B cell (primary cell): Measurements from ENCODE around the gene RNF114. TPM values are rescaled to one million over a fixed set of nuclear protein-coding genes. Genes with fewer than 3 reads are reported as not detected.

Source experiments
- ATAC-seq: fragments of 200-7000 bp; cut with Tn5 transposase; one replicate; pipeline ENCODE4 v1.10.0; 2021; ENCODE audit warnings: low read depth, mild to moderate bottlenecking, moderate number of reproducible peaks, moderate library complexity
- CTCF ChIA-PET: fragments of 350-600 bp; sonication (Branson Sonifier 250); formaldehyde crosslinking; loops from one replicate; lab custom pipeline; 2021; ENCODE audit warnings: antibody characterized with exemption, inconsistent platforms; lab: Charles Lee
- POLR2A ChIA-PET: fragments of 350-600 bp; sonication (Branson Sonifier 250); formaldehyde crosslinking; loops from one replicate; lab custom pipeline; 2021; ENCODE audit warnings: antibody characterized with exemption; lab: Charles Lee
- DNase-seq: peaks from one replicate; pipeline ENCODE4 v3.0.0; 2013
- H2AFZ ChIP-seq: 2 replicates; pipeline ENCODE4 v1.6.1; 2012; ENCODE audit warnings: mild to moderate bottlenecking, low read depth, low read length; ENCODE audit not compliant: insufficient read depth, poor library complexity, severe bottlenecking
- H3K27ac ChIP-seq, 2 donors: 1 replicate in 1 of 2; 2 replicates in 1 of 2; pipeline ENCODE4 v1.5.1; 2012 to 2013; ENCODE audit warnings: low read length in 2 of 2, mild to moderate bottlenecking in 2 of 2, moderate library complexity in 1 of 2
- H3K27me3 ChIP-seq, 4 experiments: fragments of 200-600 bp in 1 of 4; sonication (generic) in 1 of 4; replicated peaks in 1 of 4; 1 replicate in 2 of 4; 2 replicates in 2 of 4; pipeline versions ENCODE4 v1.6.1 to v1.7.0; 2013 to 2016; ENCODE audit warnings: low read length in 3 of 4, mild to moderate bottlenecking in 2 of 4, mixed read lengths in 1 of 4, moderate library complexity in 1 of 4; ENCODE audit not compliant: insufficient read depth in 4 of 4, control insufficient read depth in 3 of 4; ENCODE audit errors: control extremely low read depth in 1 of 4
- H3K36me3 ChIP-seq, 2 experiments: replicated peaks in 1 of 2; 1 replicate in 1 of 2; 2 replicates in 1 of 2; pipeline versions ENCODE4 v1.6.1 to v1.7.1; 2013; ENCODE audit warnings: low read length in 1 of 2; ENCODE audit not compliant: insufficient read depth in 2 of 2, control insufficient read depth in 1 of 2; ENCODE audit errors: control extremely low read depth in 1 of 2, extremely low read depth in 1 of 2
- H3K4me1 ChIP-seq, 2 donors: fragments of 200-600 bp in 1 of 2; sonication (generic) in 1 of 2; 1 replicate in 1 of 2; 2 replicates in 1 of 2; pipeline versions ENCODE4 v1.5.1 to v1.6.1; 2013 to 2017; ENCODE audit warnings: low read length in 2 of 2; ENCODE audit not compliant: control insufficient read depth in 2 of 2, insufficient read depth in 2 of 2
- H3K4me2 ChIP-seq: replicated peaks from 2 replicates; pipeline ENCODE3; 2012; ENCODE audit warnings: mild to moderate bottlenecking, low read depth, low read length; ENCODE audit not compliant: poor library complexity, severe bottlenecking
- H3K4me3 ChIP-seq, 5 experiments: fragments of 200-600 bp in 1 of 5; sonication (generic) in 1 of 5; 1 replicate in 3 of 5; 2 replicates in 2 of 5; pipeline versions ENCODE4 v1.5.1 to v1.7.0; 2011 to 2016; ENCODE audit warnings: low read length in 4 of 5, mild to moderate bottlenecking in 4 of 5, low read depth in 2 of 5, control low read depth in 1 of 5, moderate library complexity in 1 of 5; ENCODE audit not compliant: insufficient read depth in 1 of 5; ENCODE audit errors: control extremely low read depth in 1 of 5, extremely low read depth in 1 of 5
- H3K79me2 ChIP-seq: fragments of 200-600 bp; sonication (generic); one replicate; pipeline ENCODE4 v1.6.0; 2016; ENCODE audit warnings: low read length; ENCODE audit not compliant: control insufficient read depth, insufficient read depth
- H3K9ac ChIP-seq: fragments of 200-600 bp; sonication (generic); 2 replicates; pipeline ENCODE4 v1.6.1; 2017; ENCODE audit warnings: mild to moderate bottlenecking, low read length, moderate library complexity
- H3K9me3 ChIP-seq, 3 donors: one replicate each; pipeline versions ENCODE4 v1.6.1 to v1.7.1; 2013; ENCODE audit warnings: low read length in 2 of 3; ENCODE audit not compliant: control insufficient read depth in 2 of 3, insufficient read depth in 1 of 3; ENCODE audit errors: control extremely low read depth in 1 of 3
- H4K20me1 ChIP-seq: 2 replicates; pipeline ENCODE4 v1.6.0; 2012; ENCODE audit warnings: mild to moderate bottlenecking, low read length; ENCODE audit not compliant: insufficient read depth, control insufficient read depth, poor library complexity, severe bottlenecking
- H3K27ac Mint-ChIP-seq: one replicate; pipeline ENCODE4 v1.8.0; 2021; ENCODE audit warnings: mixed read lengths
- H3K27me3 Mint-ChIP-seq: one replicate; pipeline ENCODE4 v1.8.0; 2021; ENCODE audit warnings: mixed read lengths
- H3K4me1 Mint-ChIP-seq: one replicate; pipeline ENCODE4 v1.8.0; 2021; ENCODE audit warnings: mixed read lengths
- H3K4me3 Mint-ChIP-seq: one replicate; pipeline ENCODE4 v1.8.0; 2021; ENCODE audit warnings: mixed read lengths
- H3K9me3 Mint-ChIP-seq: one replicate; pipeline ENCODE4 v1.8.0; 2022; ENCODE audit warnings: mixed read lengths; ENCODE audit not compliant: insufficient read depth
- EZH2 ChIP-seq: IDR thresholded peaks from 2 replicates; pipeline ENCODE4 v1.6.1; 2012; ENCODE audit warnings: borderline replicate concordance, low read depth, mild to moderate bottlenecking, moderate library complexity, low read length; ENCODE audit not compliant: insufficient read depth, poor library complexity, severe bottlenecking
- WGBS: methylation state at CpG from one replicate; pipeline ENCODE4 v1.1.5; 2013; ENCODE audit warnings: missing lambda C conversion rate; ENCODE audit not compliant: insufficient coverage; 5-methylcytosine and 5-hydroxymethylcytosine counted together
- intact Hi-C: fragments of 100-400 bp; cut with micrococcal nuclease; formaldehyde crosslinking; loops from one replicate; pipeline ENCODE4 v1.10.0; 2022
- polyA plus RNA-seq: library from polyadenylated mRNA; depleted of rRNA; stranded (reverse); fragments of >200 nt; gene quantifications from 2 replicates; pipeline ENCODE4 v1.2.3, GENCODE V29; 2012
- total RNA-seq, 2 donors: library from RNA; stranded (reverse); fragments of 120-200 nt in 1 of 2; gene quantifications; 1 replicate in 1 of 2; 2 replicates in 1 of 2; pipeline versions ENCODE4 v1.2.3 to v1.2.4, GENCODE V29; 2013 to 2022
- TF ChIP-seq, protein P1 (sequence below): fragments of 200-600 bp; IDR thresholded peaks from one replicate; pipeline ENCODE4 v1.8.0; 2022; ENCODE audit warnings: antibody characterized with exemption, mild to moderate bottlenecking

RNF114 gene
- total and polyA plus RNA-seq, 2 donors (not counting 1 experiment from before 2014, with no cell fraction given), result 81.7 to 117 TPM

DNA sequence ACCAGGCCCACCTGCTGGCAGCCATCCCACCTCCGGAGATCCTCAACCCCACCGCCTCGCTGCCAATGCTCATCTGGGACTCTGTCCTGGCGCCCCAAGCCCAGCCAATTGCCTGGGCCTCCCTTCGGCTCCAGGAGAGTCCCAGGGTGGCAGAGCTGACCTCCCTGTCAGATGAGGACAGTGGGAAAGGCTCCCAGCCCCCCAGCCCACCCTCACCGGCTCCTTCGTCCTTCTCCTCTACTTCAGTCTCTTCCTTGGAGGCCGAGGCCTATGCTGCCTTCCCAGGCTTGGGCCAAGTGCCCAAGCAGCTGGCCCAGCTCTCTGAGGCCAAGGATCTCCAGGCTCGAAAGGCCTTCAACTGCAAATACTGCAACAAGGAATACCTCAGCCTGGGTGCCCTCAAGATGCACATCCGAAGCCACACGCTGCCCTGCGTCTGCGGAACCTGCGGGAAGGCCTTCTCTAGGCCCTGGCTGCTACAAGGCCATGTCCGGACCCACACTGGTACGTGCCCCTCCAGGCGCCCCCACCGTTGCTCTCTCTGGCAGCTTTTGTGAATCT, 47.7 kb downstream of the RNF114 start:
- H3K27ac Mint-ChIP-seq, result peak overlapping the region; percentile 81
- Histone ChIP-seq H3K4me3 (no peak overlapping the region), H3K4me2 (no peak overlapping the region), H3K9me3 (peaks cover 0 to 3% (median 0%) of the 10 kb centered on the region in 3 donors), H3K9ac (no peak overlapping the region), H2AFZ (no peak overlapping the region), H3K79me2 (no peaks in the 10 kb centered on the region), H4K20me1 (no peaks in the 10 kb centered on the region), H3K27ac (no peak overlapping the region), H3K36me3 (no peaks in the 10 kb centered on the region), H3K27me3 (peaks cover 0 to under 1% (median 0%) of the 10 kb centered on the region in 4 experiments), H3K4me1 (peaks cover 16 to 22% of the 10 kb centered on the region in 2 donors)
- intact Hi-C loops, result no loop called here
- DNase-seq (no peak), ATAC-seq (no peak)
- no peak for TF ChIP-seq EZH2
- TF ChIP-seq, protein P1, sequence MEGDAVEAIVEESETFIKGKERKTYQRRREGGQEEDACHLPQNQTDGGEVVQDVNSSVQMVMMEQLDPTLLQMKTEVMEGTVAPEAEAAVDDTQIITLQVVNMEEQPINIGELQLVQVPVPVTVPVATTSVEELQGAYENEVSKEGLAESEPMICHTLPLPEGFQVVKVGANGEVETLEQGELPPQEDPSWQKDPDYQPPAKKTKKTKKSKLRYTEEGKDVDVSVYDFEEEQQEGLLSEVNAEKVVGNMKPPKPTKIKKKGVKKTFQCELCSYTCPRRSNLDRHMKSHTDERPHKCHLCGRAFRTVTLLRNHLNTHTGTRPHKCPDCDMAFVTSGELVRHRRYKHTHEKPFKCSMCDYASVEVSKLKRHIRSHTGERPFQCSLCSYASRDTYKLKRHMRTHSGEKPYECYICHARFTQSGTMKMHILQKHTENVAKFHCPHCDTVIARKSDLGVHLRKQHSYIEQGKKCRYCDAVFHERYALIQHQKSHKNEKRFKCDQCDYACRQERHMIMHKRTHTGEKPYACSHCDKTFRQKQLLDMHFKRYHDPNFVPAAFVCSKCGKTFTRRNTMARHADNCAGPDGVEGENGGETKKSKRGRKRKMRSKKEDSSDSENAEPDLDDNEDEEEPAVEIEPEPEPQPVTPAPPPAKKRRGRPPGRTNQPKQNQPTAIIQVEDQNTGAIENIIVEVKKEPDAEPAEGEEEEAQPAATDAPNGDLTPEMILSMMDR, result no peak
- POLR2A ChIA-PET, result interaction anchor here (0.7 kb wide), 1 partner anchor 69 kb away, joined by 3 read pairs; no protein-coding TSS in a partner anchor
- H3K4me3 Mint-ChIP-seq, result peak overlapping the region; percentile 64
- H3K27me3 Mint-ChIP-seq, result no peaks in the 10 kb centered on the region
- no peaks in the 10 kb centered on the region for H3K9me3 Mint-ChIP-seq
- H3K4me1 Mint-ChIP-seq, result peaks cover 24% of the 10 kb centered on the region
- 95% methylated on average over 18 of the region's 18 CpGs for WGBS
- CTCF ChIA-PET, result interaction anchor here (0.6 to 13.5 kb wide), 4 partner anchors 18 to 98 kb away, joined by 3 to 531 read pairs (median 4); no protein-coding TSS in a partner anchor

GRCh38 chr20:49984426-49985153, 48.4 kb downstream of the RNF114 start:
- CTCF ChIA-PET, result interaction anchor here (0.6 to 13.5 kb wide), 4 partner anchors 17 to 98 kb away, joined by 3 to 531 read pairs (median 4); no protein-coding TSS in a partner anchor
- intact Hi-C loops, result no loop called here

More at GRCh38 chr20:49984426-49985153, 48.4 kb downstream of the RNF114 start:
- no peak overlapping the region for H3K9ac ChIP-seq
- H3K9me3 ChIP-seq, result peaks cover 0 to 3% (median 0%) of the 10 kb centered on the region in 3 donors
- peaks cover 0 to 6% (median 0%) of the 10 kb centered on the region in 4 experiments for H3K27me3 ChIP-seq
- H3K27ac ChIP-seq, result no peak overlapping the region
- H2AFZ ChIP-seq, result no peak overlapping the region
- H3K4me3 ChIP-seq, result no peak overlapping the region
- no peaks in the 10 kb centered on the region for H3K9me3 Mint-ChIP-seq
- H3K4me2 ChIP-seq, result no peak overlapping the region
- H3K4me1 Mint-ChIP-seq, result peaks cover 22% of the 10 kb centered on the region
- no peaks in the 10 kb centered on the region for H3K36me3 ChIP-seq
- no peaks in the 10 kb centered on the region for H3K27me3 Mint-ChIP-seq
- POLR2A ChIA-PET, result interaction anchor here (0.7 kb wide), 1 partner anchor 68 kb away, joined by 3 read pairs; no protein-coding TSS in a partner anchor
- no peak for ATAC-seq
- H3K4me3 Mint-ChIP-seq, result peak overlapping the region; percentile 64
- H4K20me1 ChIP-seq, result no peaks in the 10 kb centered on the region
- H3K4me1 ChIP-seq, result peaks cover 11 to 16% of the 10 kb centered on the region in 2 donors
- 93% methylated on average over 9 of the region's 13 CpGs for WGBS
- TF ChIP-seq, protein P1, result no peak
- TF ChIP-seq EZH2, result no peak
- H3K79me2 ChIP-seq, result no peaks in the 10 kb centered on the region
- no peak overlapping the region for H3K27ac Mint-ChIP-seq
- DNase-seq, result no peak
